Osteocyte (in vitro differentiated cells): ENCODE results near the gene FUCA1. TPM values are rescaled to one million over a fixed set of nuclear protein-coding genes. Genes with fewer than 3 reads are reported as not detected.

Experiments used
- DNase-seq: peaks from one replicate; pipeline ENCODE4 v3.0.0; 2021; ENCODE audit warnings: mixed read lengths; ENCODE audit not compliant: unreplicated experiment; ENCODE audit errors: extremely low spot score
- H3K27ac Mint-ChIP-seq: one replicate; pipeline ENCODE4 v1.8.0; 2021; ENCODE audit warnings: mild to moderate bottlenecking, mixed read lengths; ENCODE audit not compliant: unreplicated experiment
- H3K27me3 Mint-ChIP-seq: one replicate; pipeline ENCODE4 v1.8.0; 2021; ENCODE audit warnings: mixed read lengths; ENCODE audit not compliant: unreplicated experiment
- H3K36me3 Mint-ChIP-seq: one replicate; pipeline ENCODE4 v1.8.0; 2021; ENCODE audit warnings: mixed read lengths; ENCODE audit not compliant: unreplicated experiment
- H3K4me1 Mint-ChIP-seq: one replicate; pipeline ENCODE4 v1.8.0; 2021; ENCODE audit warnings: mixed read lengths; ENCODE audit not compliant: unreplicated experiment
- H3K4me3 Mint-ChIP-seq: one replicate; pipeline ENCODE4 v1.8.0; 2021; ENCODE audit warnings: mild to moderate bottlenecking, moderate library complexity, mixed read lengths; ENCODE audit not compliant: unreplicated experiment
- H3K9me3 Mint-ChIP-seq: one replicate; pipeline ENCODE4 v1.8.0; 2021; ENCODE audit warnings: mixed read lengths; ENCODE audit not compliant: unreplicated experiment
- CTCF ChIP-seq: fragments of 200-600 bp; sonication (generic); IDR thresholded peaks from 2 replicates; pipeline ENCODE4 v1.5.0; 2021; ENCODE audit warnings: antibody characterized with exemption, mild to moderate bottlenecking, moderate library complexity
- total RNA-seq: library from RNA; stranded (reverse); gene quantifications from 2 replicates; pipeline ENCODE4 v1.2.1, GENCODE V29; 2021

Gene FUCA1
- total RNA-seq, 1 donor from 2014 or later: 16.4 TPM

GRCh38 chr1:23895993-23896392, 27.9 kb upstream of the FUCA1 start:
- Mint-ChIP-seq H3K9me3 (no peaks in the 10 kb centered on the region), H3K27me3 (peaks cover 40% of the 10 kb centered on the region), H3K4me3 (no peak overlapping the region), H3K36me3 (no peaks in the 10 kb centered on the region), H3K4me1 (peaks cover 3% of the 10 kb centered on the region), H3K27ac (no peak overlapping the region)
- DNase-seq: no peak
- TF ChIP-seq CTCF: no peak

DNA sequence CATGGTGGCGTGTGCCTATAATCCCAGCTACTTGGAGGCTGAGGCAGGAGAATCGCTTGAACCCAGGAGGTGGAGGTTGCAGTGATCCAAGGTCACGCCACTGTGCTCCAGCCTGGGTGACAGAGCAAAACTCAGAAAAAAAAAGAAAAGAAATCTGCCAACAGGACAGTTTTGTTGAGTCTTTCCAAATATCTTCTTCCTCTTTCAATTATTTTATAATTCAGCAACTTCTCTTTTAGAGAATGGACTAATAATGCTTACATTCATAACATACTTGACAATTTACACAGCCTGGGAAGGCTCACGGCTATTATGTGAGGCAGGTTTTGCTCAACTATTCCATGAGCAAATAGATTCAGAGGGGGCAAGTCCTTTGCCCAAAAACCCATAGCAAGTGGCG, 27.0 kb upstream of the FUCA1 start:
- H3K4me1 Mint-ChIP-seq: peaks cover 2% of the 10 kb centered on the region
- no peak for TF ChIP-seq CTCF

DNA sequence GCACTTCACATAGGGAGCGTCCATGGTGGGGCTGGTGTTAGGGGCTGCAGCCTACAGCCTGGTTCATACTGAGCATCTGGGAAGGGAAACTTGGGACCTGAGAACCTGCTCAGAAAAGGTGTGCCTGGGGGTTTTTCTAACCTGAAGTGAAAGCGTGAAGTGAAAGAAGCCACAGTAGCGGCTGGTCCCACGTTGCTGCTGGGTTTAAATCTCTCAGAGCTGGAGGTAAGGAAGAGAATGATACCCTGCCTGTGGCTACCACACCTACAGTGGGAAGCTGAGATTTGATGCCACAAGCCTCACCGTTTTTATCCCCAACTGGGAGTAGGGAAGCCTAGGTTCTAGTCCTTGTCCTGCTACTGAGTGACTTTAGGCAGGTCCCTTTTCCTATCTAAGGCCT, 21.0 kb upstream of the FUCA1 start:
- Mint-ChIP-seq H3K27ac (no peak overlapping the region), H3K27me3 (peaks cover 27% of the 10 kb centered on the region), H3K4me1 (no peaks in the 10 kb centered on the region), H3K36me3 (no peaks in the 10 kb centered on the region), H3K9me3 (no peaks in the 10 kb centered on the region), H3K4me3 (no peak overlapping the region)
- DNase-seq: no peak
- no peak for TF ChIP-seq CTCF

More for the DNA sequence above, 27.0 kb upstream of the FUCA1 start:
- Mint-ChIP-seq H3K27ac (no peak overlapping the region), H3K36me3 (no peaks in the 10 kb centered on the region), H3K9me3 (no peaks in the 10 kb centered on the region), H3K4me3 (no peak overlapping the region), H3K27me3 (peaks cover 33% of the 10 kb centered on the region)
- DNase-seq: no peak

DNA sequence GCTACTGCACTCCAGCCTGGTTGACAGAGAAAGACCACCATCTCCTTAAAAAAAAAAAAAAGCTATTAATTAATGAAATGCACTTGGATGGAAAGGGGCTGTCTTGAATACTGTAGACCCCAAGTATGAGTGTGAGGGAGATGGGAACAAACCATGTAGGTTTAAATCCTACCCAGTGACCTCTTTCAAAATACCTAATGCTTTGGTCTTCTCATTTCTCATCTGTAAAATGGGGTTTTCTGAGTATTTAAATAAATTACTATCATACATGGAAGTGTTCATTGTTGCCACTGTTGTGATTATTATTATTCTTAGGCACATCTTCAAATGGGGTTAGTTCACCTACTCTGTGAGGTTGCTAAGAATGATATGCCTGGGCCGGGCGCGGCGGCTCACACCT, 17.1 kb upstream of the FUCA1 start:
- Mint-ChIP-seq H3K4me3 (no peak overlapping the region), H3K36me3 (no peaks in the 10 kb centered on the region), H3K9me3 (no peaks in the 10 kb centered on the region), H3K4me1 (no peaks in the 10 kb centered on the region), H3K27ac (no peak overlapping the region), H3K27me3 (peaks cover 18% of the 10 kb centered on the region)
- no peak for DNase-seq
- no peak for TF ChIP-seq CTCF

DNA sequence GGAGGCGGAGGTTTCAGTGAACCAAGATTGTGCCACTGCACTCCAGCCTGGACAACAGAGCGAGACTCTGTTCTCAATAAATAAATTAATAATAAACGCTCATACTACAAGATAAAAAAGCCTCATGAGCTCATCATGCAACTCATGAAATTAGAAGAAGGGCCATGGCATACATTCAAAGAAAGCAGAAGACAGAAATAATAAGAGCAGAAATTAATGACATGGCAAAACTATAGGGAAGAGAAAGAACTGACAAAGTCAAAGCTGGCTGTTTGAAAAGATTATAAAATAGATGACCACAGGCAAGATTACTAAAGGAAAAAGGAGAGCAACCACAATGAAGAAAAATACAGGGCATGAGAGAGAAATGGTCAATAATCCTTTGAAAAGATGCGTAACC, 14.7 kb upstream of the FUCA1 start:
- no peak overlapping the region for H3K27ac Mint-ChIP-seq
- no peak for DNase-seq
- H3K9me3 Mint-ChIP-seq: peaks cover 8% of the 10 kb centered on the region
- peaks cover 5% of the 10 kb centered on the region for H3K27me3 Mint-ChIP-seq
- no peak overlapping the region for H3K4me3 Mint-ChIP-seq
- no peaks in the 10 kb centered on the region for H3K4me1 Mint-ChIP-seq
- H3K36me3 Mint-ChIP-seq: peaks cover 2% of the 10 kb centered on the region
- no peak for TF ChIP-seq CTCF
